ENCODE data around the gene SYNM. TPM values are rescaled to one million over a fixed set of nuclear protein-coding genes. Genes with fewer than 3 reads are reported as not detected.

The SYNM gene
- total RNA-seq, 1 experiment from 2014 or later = 3.3 TPM

- Histone ChIP-seq H3K4me2 (ENCODE audit: low read length) (no peak overlapping the region), H3K79me2 (ENCODE audit: insufficient read depth, low read length) (no peaks in the 10 kb centered on the region), H4K20me1 (ENCODE audit: insufficient read depth) (no peaks in the 10 kb centered on the region), H3K27me3 (ENCODE audit: insufficient read depth, low read length) (no peaks in the 10 kb centered on the region), H3K9ac (ENCODE audit: low read length) (no peak overlapping the region), H3K36me3 (ENCODE audit: control insufficient read depth in 1 of 2, insufficient read depth in 2 of 2, low read length in 2 of 2) (no peaks in the 10 kb centered on the region), H2AFZ (ENCODE audit: low read depth, low read length, poor library complexity, severe bottlenecking) (no peak overlapping the region), H3K9me2 (ENCODE audit: insufficient read depth) (no peaks in the 10 kb centered on the region), H3K4me3 (replicated peaks in 1 of 2; ENCODE audit: low read depth in 1 of 2, low read length in 2 of 2) (no peak overlapping the region), H3K9me3 (ENCODE audit: control insufficient read depth in 1 of 2, insufficient read depth in 1 of 2, low read depth in 1 of 2, low read length in 2 of 2) (no peaks in the 10 kb centered on the region), H3K4me1 (ENCODE audit: control insufficient read depth in 1 of 2, insufficient read depth in 2 of 2, low read length in 2 of 2) (peaks cover 3 to 16% of the 10 kb centered on the region in 2 experiments; a peak in 3 of 4 replicates), H3K27ac (ENCODE audit: low read depth, low read length) (no peak overlapping the region)
- DNase-seq (ENCODE audit: low read depth, low spot score) (no peak), ATAC-seq (no peak)
- no peak for TF ChIP-seq CBX3 (IDR thresholded peaks at IDR 0.05; ENCODE audit: low read depth)
- TF ChIP-seq ELF1 (IDR thresholded peaks at IDR 0.05; ENCODE audit: borderline replicate concordance, low read depth) = no peak
- no peak for TF ChIP-seq EZH2phosphoT487 (IDR thresholded peaks at IDR 0.05; ENCODE audit: borderline replicate concordance)
- no peak for TF ChIP-seq POLR2AphosphoS5 (IDR thresholded peaks at IDR 0.05; ENCODE audit: low read depth, low read length)
- TF ChIP-seq TCF7L2 (IDR thresholded peaks at IDR 0.05; ENCODE audit: borderline replicate concordance, extremely low read depth, insufficient read depth, insufficient read length) = no peak
- TF ChIP-seq POLR2A (IDR thresholded peaks at IDR 0.05; ENCODE audit: borderline replicate concordance, extremely low read depth, insufficient read depth, insufficient read length) = no peak
- TF ChIP-seq JUND (IDR thresholded peaks at IDR 0.05) = no peak
- TF ChIP-seq, protein P1, sequence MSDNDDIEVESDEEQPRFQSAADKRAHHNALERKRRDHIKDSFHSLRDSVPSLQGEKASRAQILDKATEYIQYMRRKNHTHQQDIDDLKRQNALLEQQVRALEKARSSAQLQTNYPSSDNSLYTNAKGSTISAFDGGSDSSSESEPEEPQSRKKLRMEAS (IDR thresholded peaks at IDR 0.05) = no peak
- TF ChIP-seq ZNF274 (IDR thresholded peaks at IDR 0.05; ENCODE audit: low read depth, low read length) = no peak
- no peak for TF ChIP-seq ZFX (IDR thresholded peaks at IDR 0.05)
- TF ChIP-seq ATF3 (IDR thresholded peaks at IDR 0.05) = no peak
- TF ChIP-seq CEBPB (IDR thresholded peaks at IDR 0.05; ENCODE audit: low read depth) = no peak
- TF ChIP-seq, protein P2, sequence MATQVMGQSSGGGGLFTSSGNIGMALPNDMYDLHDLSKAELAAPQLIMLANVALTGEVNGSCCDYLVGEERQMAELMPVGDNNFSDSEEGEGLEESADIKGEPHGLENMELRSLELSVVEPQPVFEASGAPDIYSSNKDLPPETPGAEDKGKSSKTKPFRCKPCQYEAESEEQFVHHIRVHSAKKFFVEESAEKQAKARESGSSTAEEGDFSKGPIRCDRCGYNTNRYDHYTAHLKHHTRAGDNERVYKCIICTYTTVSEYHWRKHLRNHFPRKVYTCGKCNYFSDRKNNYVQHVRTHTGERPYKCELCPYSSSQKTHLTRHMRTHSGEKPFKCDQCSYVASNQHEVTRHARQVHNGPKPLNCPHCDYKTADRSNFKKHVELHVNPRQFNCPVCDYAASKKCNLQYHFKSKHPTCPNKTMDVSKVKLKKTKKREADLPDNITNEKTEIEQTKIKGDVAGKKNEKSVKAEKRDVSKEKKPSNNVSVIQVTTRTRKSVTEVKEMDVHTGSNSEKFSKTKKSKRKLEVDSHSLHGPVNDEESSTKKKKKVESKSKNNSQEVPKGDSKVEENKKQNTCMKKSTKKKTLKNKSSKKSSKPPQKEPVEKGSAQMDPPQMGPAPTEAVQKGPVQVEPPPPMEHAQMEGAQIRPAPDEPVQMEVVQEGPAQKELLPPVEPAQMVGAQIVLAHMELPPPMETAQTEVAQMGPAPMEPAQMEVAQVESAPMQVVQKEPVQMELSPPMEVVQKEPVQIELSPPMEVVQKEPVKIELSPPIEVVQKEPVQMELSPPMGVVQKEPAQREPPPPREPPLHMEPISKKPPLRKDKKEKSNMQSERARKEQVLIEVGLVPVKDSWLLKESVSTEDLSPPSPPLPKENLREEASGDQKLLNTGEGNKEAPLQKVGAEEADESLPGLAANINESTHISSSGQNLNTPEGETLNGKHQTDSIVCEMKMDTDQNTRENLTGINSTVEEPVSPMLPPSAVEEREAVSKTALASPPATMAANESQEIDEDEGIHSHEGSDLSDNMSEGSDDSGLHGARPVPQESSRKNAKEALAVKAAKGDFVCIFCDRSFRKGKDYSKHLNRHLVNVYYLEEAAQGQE (IDR thresholded peaks at IDR 0.05; ENCODE audit: low read depth) = no peak
- TF ChIP-seq EZH2 (IDR thresholded peaks at IDR 0.05) = no peak
- no peak for TF ChIP-seq SIN3A (IDR thresholded peaks at IDR 0.05; ENCODE audit: low read depth)
- TF ChIP-seq SRF (IDR thresholded peaks at IDR 0.05; ENCODE audit: low read depth) = no peak
- TF ChIP-seq YY1 (IDR thresholded peaks at IDR 0.05; ENCODE audit: extremely low read depth, insufficient replicate concordance, low read depth, low read length) = no peak
- RAD21 ChIA-PET (ENCODE audit: low non-redundant PET in 1 of 2, low total read pairs in 2 of 2, uncharacterized antibody in 2 of 2, unreplicated experiment in 2 of 2) = no interaction called here
- intact Hi-C loops (cut with micrococcal nuclease) = loop anchor here (5.0 to 10.0 kb wide), 2 partner anchors 149 to 652 kb away; partner anchors contain the start of gene LRRC28
- CTCF ChIA-PET = interaction anchor here (0.8 to 1.7 kb wide), 2 partner anchors 27 to 107 kb away, joined by 4 to 5 read pairs; no protein-coding TSS in a partner anchor
- no TSS peak for BruUV-seq (replicated peaks)
- POLR2A ChIA-PET = interaction anchor here (0.6 kb wide), 1 partner anchor 17 kb away, joined by 3 read pairs; no protein-coding TSS in a partner anchor
These were observed 1.6 kb upstream of the SYNM start for GRCh38 chr15:99103279-99103678.

All from HCT116 (cell line).